ENCODE results near the gene LRFN2. TPM values are rescaled to one million over a fixed set of nuclear protein-coding genes. Genes with fewer than 3 reads are reported as not detected.

LRFN2 gene
- polyA plus RNA-seq, 3 donors = not detected

- Histone ChIP-seq H3K36me3 (replicated peaks in 1 of 2; ENCODE audit: control insufficient read depth in 1 of 2, insufficient read depth in 2 of 2, low read length in 2 of 2) (no peaks in the 10 kb centered on the region), H3K79me2 (ENCODE audit: insufficient read depth, low read length) (no peaks in the 10 kb centered on the region), H3K27me3 (ENCODE audit: control insufficient read depth in 2 of 2, insufficient read depth in 2 of 2, low read length in 2 of 2) (no peaks in the 10 kb centered on the region), H3K4me3 (replicated peaks in 1 of 3; ENCODE audit: low read depth in 2 of 3, low read length in 3 of 3) (no peak overlapping the region), H3K27ac (ENCODE audit: low read depth in 1 of 2, low read length in 2 of 2) (no peak overlapping the region), H4K20me1 (ENCODE audit: insufficient read depth, low read length) (no peaks in the 10 kb centered on the region), H2AFZ (ENCODE audit: insufficient read depth, low read depth, low read length, poor library complexity, severe bottlenecking) (no peak overlapping the region), H3K9ac (ENCODE audit: insufficient read depth, low read length, poor library complexity, severe bottlenecking) (no peak overlapping the region), H3K4me1 (ENCODE audit: control insufficient read depth in 1 of 2, insufficient read depth in 2 of 2, low read length in 2 of 2) (no peaks in the 10 kb centered on the region), H3K4me2 (replicated peaks; ENCODE audit: extremely low read depth, low read length, poor library complexity, severe bottlenecking) (no peak overlapping the region), H3K9me3 (replicated peaks in 1 of 2; ENCODE audit: control insufficient read depth in 1 of 2, insufficient read depth in 1 of 2, low read length in 2 of 2) (no peaks in the 10 kb centered on the region)
- H3K4me3 Mint-ChIP-seq = no peak overlapping the region
- H3K4me1 Mint-ChIP-seq = no peaks in the 10 kb centered on the region
- no peak for TF ChIP-seq CTCF (IDR thresholded peaks at IDR 0.05)
- intact Hi-C loops (cut with micrococcal nuclease) = no loop called here
- H3K27me3 Mint-ChIP-seq (ENCODE audit: low read depth in 3 of 3) = peaks cover 0 to 6% (median 3%) of the 10 kb centered on the region in 3 donors
- WGBS (ENCODE audit: insufficient coverage) = 91% methylated on average over 4 of the region's 4 CpGs
- no peaks in the 10 kb centered on the region for H3K9me3 Mint-ChIP-seq
- no peak for DNase-seq
- H3K27ac Mint-ChIP-seq = no peak overlapping the region
- H3K36me3 Mint-ChIP-seq = no peaks in the 10 kb centered on the region
Measured at GRCh38 chr6:40425192-40425919, 161.8 kb downstream of the LRFN2 start.

GRCh38 chr6:40422046-40422445 is 165.1 kb downstream of the LRFN2 start:
- peaks cover 0 to 1% (median 0%) of the 10 kb centered on the region in 7 donors for H3K9me3 Mint-ChIP-seq
- Histone ChIP-seq H3K79me2 (ENCODE audit: insufficient read depth, low read length) (no peaks in the 10 kb centered on the region), H3K9me3 (replicated peaks in 1 of 2; ENCODE audit: control insufficient read depth in 1 of 2, insufficient read depth in 1 of 2, low read length in 2 of 2) (no peaks in the 10 kb centered on the region), H3K4me3 (replicated peaks in 1 of 3; ENCODE audit: low read depth in 2 of 3, low read length in 3 of 3) (no peak overlapping the region), H3K4me2 (replicated peaks; ENCODE audit: extremely low read depth, low read length, poor library complexity, severe bottlenecking) (no peak overlapping the region), H2AFZ (ENCODE audit: insufficient read depth, low read depth, low read length, poor library complexity, severe bottlenecking) (no peak overlapping the region), H3K9ac (ENCODE audit: insufficient read depth, low read length, poor library complexity, severe bottlenecking) (no peak overlapping the region), H4K20me1 (ENCODE audit: insufficient read depth, low read length) (no peaks in the 10 kb centered on the region), H3K27me3 (ENCODE audit: control insufficient read depth in 2 of 2, insufficient read depth in 2 of 2, low read length in 2 of 2) (no peaks in the 10 kb centered on the region), H3K27ac (ENCODE audit: low read depth in 1 of 2, low read length in 2 of 2) (no peak overlapping the region), H3K36me3 (replicated peaks in 1 of 2; ENCODE audit: control insufficient read depth in 1 of 2, insufficient read depth in 2 of 2, low read length in 2 of 2) (no peaks in the 10 kb centered on the region), H3K4me1 (ENCODE audit: control insufficient read depth in 1 of 2, insufficient read depth in 2 of 2, low read length in 2 of 2) (no peaks in the 10 kb centered on the region)
- WGBS (ENCODE audit: insufficient coverage) = no CpG with 5 or more reads among the region's 1 CpG
- no peak overlapping the region for H3K27ac Mint-ChIP-seq
- no peak for TF ChIP-seq CTCF (IDR thresholded peaks at IDR 0.05)
- peaks cover 0 to 6% (median 3%) of the 10 kb centered on the region in 3 donors for H3K27me3 Mint-ChIP-seq (ENCODE audit: low read depth in 3 of 3)
- intact Hi-C loops (cut with micrococcal nuclease) = no loop called here
- H3K4me3 Mint-ChIP-seq = no peak overlapping the region
- no peaks in the 10 kb centered on the region for H3K4me1 Mint-ChIP-seq
- no peak for DNase-seq
- H3K36me3 Mint-ChIP-seq = no peaks in the 10 kb centered on the region

All from CD14-positive monocyte (primary cell).